ENCODE data around the gene ASPSCR1. TPM values are rescaled to one million over a fixed set of nuclear protein-coding genes. Genes with fewer than 3 reads are reported as not detected.
A peak's percentile ranks its signal among the peaks of the same experiment; 100 is the strongest.
"Not testable (repeated sequence)": the region's sequence is repeated elsewhere in the genome, so short reads cannot be mapped to it uniquely, and the experiment has no call there.

The ASPSCR1 gene
- total RNA-seq, 4 donors from 2014 or later = 17.9 to 25.6 (median 21.6) TPM

DNA sequence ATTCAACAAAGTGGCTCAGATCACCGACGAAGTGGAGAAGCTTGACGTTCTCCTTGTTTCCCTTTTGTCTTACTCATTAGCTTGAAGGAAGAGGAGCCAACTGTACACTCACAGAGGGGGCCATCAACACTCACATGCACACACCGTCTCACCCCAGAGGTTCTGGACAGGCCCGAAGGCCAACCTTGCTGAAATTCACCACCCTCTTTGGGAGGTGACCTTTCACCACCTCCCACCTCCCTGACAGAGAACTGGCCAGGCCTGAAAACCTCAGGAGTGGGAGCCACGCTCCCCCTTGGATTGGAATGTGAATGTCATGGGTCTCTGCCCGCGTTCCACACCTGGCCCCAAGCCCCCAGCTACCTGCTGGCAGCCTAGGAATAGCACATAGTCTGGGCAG, 58.1 kb downstream of the ASPSCR1 start:
- 79% methylated on average over 6 of the region's 8 CpGs for WGBS
- no peak overlapping the region for H3K4me3 ChIP-seq
- H3K36me3 ChIP-seq = no peaks in the 10 kb centered on the region
- no peak for TF ChIP-seq POLR2A (IDR thresholded peaks at IDR 0.05)
- TF ChIP-seq, protein P1, sequence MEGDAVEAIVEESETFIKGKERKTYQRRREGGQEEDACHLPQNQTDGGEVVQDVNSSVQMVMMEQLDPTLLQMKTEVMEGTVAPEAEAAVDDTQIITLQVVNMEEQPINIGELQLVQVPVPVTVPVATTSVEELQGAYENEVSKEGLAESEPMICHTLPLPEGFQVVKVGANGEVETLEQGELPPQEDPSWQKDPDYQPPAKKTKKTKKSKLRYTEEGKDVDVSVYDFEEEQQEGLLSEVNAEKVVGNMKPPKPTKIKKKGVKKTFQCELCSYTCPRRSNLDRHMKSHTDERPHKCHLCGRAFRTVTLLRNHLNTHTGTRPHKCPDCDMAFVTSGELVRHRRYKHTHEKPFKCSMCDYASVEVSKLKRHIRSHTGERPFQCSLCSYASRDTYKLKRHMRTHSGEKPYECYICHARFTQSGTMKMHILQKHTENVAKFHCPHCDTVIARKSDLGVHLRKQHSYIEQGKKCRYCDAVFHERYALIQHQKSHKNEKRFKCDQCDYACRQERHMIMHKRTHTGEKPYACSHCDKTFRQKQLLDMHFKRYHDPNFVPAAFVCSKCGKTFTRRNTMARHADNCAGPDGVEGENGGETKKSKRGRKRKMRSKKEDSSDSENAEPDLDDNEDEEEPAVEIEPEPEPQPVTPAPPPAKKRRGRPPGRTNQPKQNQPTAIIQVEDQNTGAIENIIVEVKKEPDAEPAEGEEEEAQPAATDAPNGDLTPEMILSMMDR (IDR thresholded peaks at IDR 0.05) = no peak
- no peak for TF ChIP-seq EP300 (IDR thresholded peaks at IDR 0.05)
- no peak for TF ChIP-seq POLR2AphosphoS5 (IDR thresholded peaks at IDR 0.05)
- H3K27me3 ChIP-seq = peaks cover 7% of the 10 kb centered on the region
- no peak overlapping the region for H3K27ac ChIP-seq
- H3K4me1 ChIP-seq = peaks cover 42% of the 10 kb centered on the region
- no peak for DNase-seq (ENCODE audit: low spot score in 2 of 2)
- no peaks in the 10 kb centered on the region for H3K9me3 ChIP-seq

DNA sequence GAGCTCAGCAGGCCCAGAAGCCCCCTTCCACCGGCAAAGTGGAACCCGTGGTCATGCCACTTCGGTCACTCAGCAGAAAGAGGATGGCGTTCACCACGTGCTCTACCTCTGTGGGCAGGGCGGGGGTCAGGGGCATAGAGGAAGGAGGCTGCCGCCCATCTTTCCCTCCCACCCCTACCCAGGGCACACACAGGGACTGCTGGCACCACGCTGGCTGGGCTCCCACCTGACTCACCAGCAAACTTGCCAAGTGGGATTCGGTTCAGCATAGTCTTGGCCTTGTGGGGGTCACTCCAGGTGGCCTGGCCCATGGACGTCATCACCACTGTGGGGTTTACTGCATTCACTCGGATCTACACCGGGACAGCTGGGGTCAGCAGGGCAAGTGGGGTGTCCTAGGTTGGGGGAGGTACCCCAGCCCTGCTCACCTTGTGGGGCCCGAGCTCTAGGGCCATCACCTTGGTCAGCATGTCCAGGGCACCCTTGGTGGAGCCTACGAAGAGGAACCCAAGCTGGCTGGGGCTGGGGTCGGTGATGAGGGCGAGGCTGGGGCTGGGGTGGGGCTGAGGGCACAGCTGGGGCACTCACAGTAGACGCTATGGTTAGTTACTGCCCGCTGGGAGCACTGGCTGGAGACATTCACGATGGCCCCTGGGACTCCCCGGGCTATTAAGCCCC, 58.7 kb downstream of the ASPSCR1 start:
- H3K9me3 ChIP-seq = no peaks in the 10 kb centered on the region
- peaks cover 36% of the 10 kb centered on the region for H3K4me1 ChIP-seq
- no peak for DNase-seq (ENCODE audit: low spot score in 2 of 2)
- H3K36me3 ChIP-seq = no peaks in the 10 kb centered on the region
- TF ChIP-seq, protein P1 (IDR thresholded peaks at IDR 0.05) = no peak
- TF ChIP-seq POLR2A (IDR thresholded peaks at IDR 0.05) (no peak), EP300 (IDR thresholded peaks at IDR 0.05) (no peak)
- 91% methylated on average over 8 of the region's 20 CpGs for WGBS
- H3K27ac ChIP-seq = no peak overlapping the region
- H3K4me3 ChIP-seq = peak overlapping the region; percentile 69
- H3K27me3 ChIP-seq = peaks cover 7% of the 10 kb centered on the region

DNA sequence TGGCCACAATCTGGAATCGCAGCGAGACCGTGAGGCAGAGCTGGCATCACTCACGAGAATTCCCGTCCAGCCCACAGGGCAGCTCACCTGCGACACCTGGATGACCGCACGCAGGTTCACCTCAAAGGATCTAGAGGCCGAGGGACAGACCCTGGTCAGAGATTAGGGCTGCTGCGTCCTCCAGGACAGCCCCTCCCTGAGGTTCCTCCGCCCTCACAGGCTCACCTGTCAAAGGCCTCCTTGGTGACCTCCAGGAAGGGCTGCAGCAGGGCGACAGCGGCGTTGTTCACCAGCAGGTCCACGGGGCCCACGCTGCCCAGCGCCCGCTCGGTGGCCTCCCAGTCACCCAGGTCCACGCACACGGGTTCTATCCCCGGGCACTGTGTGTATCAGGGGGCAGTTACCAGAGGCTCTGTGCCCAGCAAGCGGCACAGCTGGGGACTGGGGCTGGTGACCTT, 59.2 kb downstream of the ASPSCR1 start:
- peaks cover 7% of the 10 kb centered on the region for H3K27me3 ChIP-seq
- peak overlapping the region; percentile 69 for H3K4me3 ChIP-seq
- TF ChIP-seq POLR2AphosphoS5 (IDR thresholded peaks at IDR 0.05) (no peak), POLR2A (IDR thresholded peaks at IDR 0.05) (no peak), EP300 (IDR thresholded peaks at IDR 0.05) (no peak)
- TF ChIP-seq, protein P1 (IDR thresholded peaks at IDR 0.05) = no peak
- DNase-seq (ENCODE audit: low spot score in 2 of 2) = no peak
- peaks cover 34% of the 10 kb centered on the region for H3K4me1 ChIP-seq
- 11% methylated on average over 7 of the region's 23 CpGs for WGBS
- no peaks in the 10 kb centered on the region for H3K9me3 ChIP-seq
- H3K27ac ChIP-seq = peak overlapping the region; percentile 94
- H3K36me3 ChIP-seq = no peaks in the 10 kb centered on the region

DNA sequence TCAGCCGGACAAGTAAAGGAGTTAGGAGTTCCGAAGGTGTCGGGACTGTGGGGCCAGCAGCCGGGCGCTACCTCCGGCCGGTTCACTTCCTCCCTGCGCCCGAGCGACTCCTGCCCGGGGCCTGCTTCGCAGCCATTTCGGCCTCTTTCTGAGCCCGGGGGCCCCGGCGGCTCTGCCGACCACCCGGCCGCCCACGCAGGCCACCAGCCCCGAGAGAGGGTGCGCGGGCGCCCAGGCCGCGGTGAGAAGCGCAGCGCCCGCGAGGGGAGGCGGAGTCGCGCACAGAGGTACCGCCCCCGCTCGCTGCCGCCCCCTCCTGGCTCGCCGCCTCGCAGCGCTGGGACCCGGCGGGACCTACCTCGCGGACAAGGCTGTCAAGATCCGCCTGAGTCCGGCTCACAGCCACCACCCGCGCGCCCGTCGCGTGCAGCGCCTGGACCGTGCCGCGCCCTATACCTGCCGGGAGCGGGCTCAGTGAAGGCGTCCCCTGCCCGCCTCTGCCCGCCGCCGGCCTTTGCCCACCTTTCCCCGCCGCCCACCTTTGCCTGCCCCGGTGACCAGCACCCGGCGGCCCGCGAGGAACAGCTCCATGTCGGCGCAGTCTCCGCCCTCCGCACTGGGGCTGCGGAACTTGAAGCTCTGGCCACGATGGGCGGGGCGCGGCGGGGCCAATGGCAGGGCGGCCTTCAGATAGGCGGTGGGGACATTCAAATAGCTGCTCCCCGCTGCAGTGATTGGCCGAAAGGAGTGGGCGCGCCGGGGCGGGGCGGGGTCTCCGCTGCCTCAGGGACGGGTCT, 59.9 kb downstream of the ASPSCR1 start, which contains the start of gene DCXR:
DCXR (minus strand) TSS at position 606 of the 797 bp plus-strand sequence; CDS start at position 591, 15 bp downstream.
- Histone ChIP-seq H3K27me3 (peaks cover 4% of the 10 kb centered on the region), H3K36me3 (no peaks in the 10 kb centered on the region), H3K9me3 (no peaks in the 10 kb centered on the region), H3K27ac (peak within 1 kb of the TSS; percentile 94), H3K4me1 (peaks cover 28% of the 10 kb centered on the region), H3K4me3 (peak within 1 kb of the TSS; percentile 69)
- 0% methylated on average over 9 of the region's 92 CpGs for WGBS
- TF ChIP-seq EP300 (IDR thresholded peaks at IDR 0.05) (no peak), POLR2AphosphoS5 (IDR thresholded peaks at IDR 0.05) (peak in 2 of 3 donors; percentile 68 to 92), POLR2A (IDR thresholded peaks at IDR 0.05) (peak; percentile 56 to 92)
- TF ChIP-seq, protein P1 (IDR thresholded peaks at IDR 0.05) = peak; percentile 54 to 83
- DNase-seq (ENCODE audit: low spot score in 2 of 2) = peak; percentile 98 to 100

DNA sequence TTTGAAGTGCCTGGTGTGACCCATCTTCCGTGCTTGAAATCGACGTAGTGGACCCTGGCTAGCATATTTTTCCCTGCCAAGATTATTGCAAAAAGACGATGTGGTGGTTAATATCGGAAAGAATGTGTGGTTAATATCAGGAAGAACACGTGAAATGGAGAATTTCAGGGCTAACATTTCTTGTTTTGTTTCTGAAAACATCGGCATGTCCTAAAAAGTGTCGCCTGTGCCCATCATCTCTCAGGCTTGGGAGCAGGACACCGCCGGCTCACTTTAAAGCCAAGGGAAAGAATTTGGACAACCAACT, 60.4 kb downstream of the ASPSCR1 start:
- H3K27ac ChIP-seq = peak overlapping the region; percentile 94
- peaks cover 22% of the 10 kb centered on the region for H3K4me1 ChIP-seq
- H3K27me3 ChIP-seq = no peaks in the 10 kb centered on the region
- H3K9me3 ChIP-seq = no peaks in the 10 kb centered on the region
- WGBS = 4% methylated on average over 10 of the region's 10 CpGs
- H3K4me3 ChIP-seq = peak overlapping the region; percentile 69
- H3K36me3 ChIP-seq = no peaks in the 10 kb centered on the region
- TF ChIP-seq POLR2A (IDR thresholded peaks at IDR 0.05) (no peak), EP300 (IDR thresholded peaks at IDR 0.05) (no peak), POLR2AphosphoS5 (IDR thresholded peaks at IDR 0.05) (no peak)
- TF ChIP-seq, protein P1 (IDR thresholded peaks at IDR 0.05) = no peak
- no peak for DNase-seq (ENCODE audit: low spot score in 2 of 2)

DNA sequence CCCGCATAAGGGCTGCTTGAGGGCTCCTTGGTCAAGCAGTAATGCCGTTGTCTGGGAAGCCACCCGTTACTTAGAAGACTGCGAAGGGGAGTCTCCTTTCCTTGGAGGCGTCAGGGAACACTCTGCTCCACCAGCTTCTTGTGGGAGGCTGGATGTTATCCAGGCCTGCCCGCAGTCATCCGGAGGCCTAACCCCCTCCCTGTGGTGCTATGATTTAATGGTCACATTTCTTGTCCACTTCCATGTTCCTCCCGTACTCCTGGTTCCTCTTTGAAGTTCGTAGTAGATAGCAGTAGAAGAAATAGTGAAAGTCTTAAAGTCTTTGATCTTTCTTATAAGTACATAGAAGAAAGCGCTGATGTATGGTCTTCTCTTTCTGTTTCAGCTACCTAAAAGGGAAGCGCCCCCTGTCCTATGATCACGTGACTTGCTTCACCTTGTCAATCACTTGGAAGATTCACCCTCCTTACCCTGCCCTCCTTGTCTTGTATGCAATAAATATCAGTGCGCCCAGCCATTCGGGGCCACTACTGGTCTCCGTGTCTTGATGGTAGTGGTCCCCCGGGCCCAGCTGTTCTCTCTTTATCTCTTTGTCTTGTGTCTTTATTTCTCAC, 61.5 kb downstream of the ASPSCR1 start:
- not testable (repeated sequence) for H3K4me3 ChIP-seq; H3K27ac ChIP-seq; H3K27me3 ChIP-seq; H3K36me3 ChIP-seq; H3K9me3 ChIP-seq; DNase-seq (ENCODE audit: low spot score in 2 of 2)
- peaks cover 22% of the 10 kb centered on the region for H3K4me1 ChIP-seq
- 67% methylated on average over 16 of the region's 16 CpGs for WGBS
